Body of pancreas (tissue), 4 donors: ENCODE data around the gene SIGLEC11.

Source experiments
- POLR2A ChIP-seq, 3 donors: fragments of 450-650 bp; IDR thresholded peaks; one replicate each; pipeline ENCODE4 v1.6.1; 2016; ENCODE audit warnings: antibody characterized with exemption in 3 of 3, mild to moderate bottlenecking in 2 of 3
- TF ChIP-seq, protein P1 (sequence below), 7 experiments: fragments of 450-650 bp in 4 of 7; fragments of 200-600 bp in 3 of 7; sonication (generic) in 3 of 7; IDR thresholded peaks; one replicate each; pipeline ENCODE4 v1.5.1; 2016 to 2019; ENCODE audit warnings: antibody characterized with exemption in 7 of 7

- TF ChIP-seq POLR2A (IDR thresholded peaks at IDR 0.05): no peak
- TF ChIP-seq, protein P1, sequence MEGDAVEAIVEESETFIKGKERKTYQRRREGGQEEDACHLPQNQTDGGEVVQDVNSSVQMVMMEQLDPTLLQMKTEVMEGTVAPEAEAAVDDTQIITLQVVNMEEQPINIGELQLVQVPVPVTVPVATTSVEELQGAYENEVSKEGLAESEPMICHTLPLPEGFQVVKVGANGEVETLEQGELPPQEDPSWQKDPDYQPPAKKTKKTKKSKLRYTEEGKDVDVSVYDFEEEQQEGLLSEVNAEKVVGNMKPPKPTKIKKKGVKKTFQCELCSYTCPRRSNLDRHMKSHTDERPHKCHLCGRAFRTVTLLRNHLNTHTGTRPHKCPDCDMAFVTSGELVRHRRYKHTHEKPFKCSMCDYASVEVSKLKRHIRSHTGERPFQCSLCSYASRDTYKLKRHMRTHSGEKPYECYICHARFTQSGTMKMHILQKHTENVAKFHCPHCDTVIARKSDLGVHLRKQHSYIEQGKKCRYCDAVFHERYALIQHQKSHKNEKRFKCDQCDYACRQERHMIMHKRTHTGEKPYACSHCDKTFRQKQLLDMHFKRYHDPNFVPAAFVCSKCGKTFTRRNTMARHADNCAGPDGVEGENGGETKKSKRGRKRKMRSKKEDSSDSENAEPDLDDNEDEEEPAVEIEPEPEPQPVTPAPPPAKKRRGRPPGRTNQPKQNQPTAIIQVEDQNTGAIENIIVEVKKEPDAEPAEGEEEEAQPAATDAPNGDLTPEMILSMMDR (IDR thresholded peaks at IDR 0.05): no peak
Observed at GRCh38 chr19:49913720-49914119, 47.3 kb downstream of the SIGLEC11 start.
